OCI-LY7 (cell line): Measurements from ENCODE around the gene CRACDL. TPM values are rescaled to one million over a fixed set of nuclear protein-coding genes. Genes with fewer than 3 reads are reported as not detected.

Experiments
- BruUV-seq: library from RNA; stranded (reverse); fragments of 400-500 nt; replicated peaks from 2 replicates; lab custom pipeline; 2021; lab: Mats Ljungman, UMichigan
- CTCF ChIA-PET: fragments of 300-600 bp; sonication (Branson Sonifier 250); formaldehyde crosslinking; loops from one replicate; lab custom pipeline; 2022; ENCODE audit warnings: antibody characterized with exemption; ENCODE audit not compliant: unreplicated experiment; lab: Charles Lee
- POLR2A ChIA-PET: fragments of 300-600 bp; sonication (Branson Sonifier 250); formaldehyde crosslinking; loops from one replicate; lab custom pipeline; 2022; ENCODE audit warnings: antibody characterized with exemption; lab: Charles Lee
- DNase-seq: peaks from one replicate; pipeline ENCODE4 v3.0.0-alpha.2; 2015; ENCODE audit warnings: low spot score
- H2AFZ ChIP-seq: fragments of 200-600 bp; sonication (generic), shearing (Covaris generic); 2 replicates; pipeline ENCODE4 v1.6.1; 2014; ENCODE audit warnings: mild to moderate bottlenecking, antibody characterized with exemption, low read length, moderate library complexity
- H3K27ac ChIP-seq: fragments of 200-600 bp; sonication (generic); 2 replicates; pipeline ENCODE4 v1.5.1; 2014; ENCODE audit warnings: mixed run types, low read depth, mild to moderate bottlenecking, moderate library complexity, low read length, inconsistent platforms; ENCODE audit not compliant: poor library complexity, severe bottlenecking
- H3K36me3 ChIP-seq: fragments of 200-600 bp; sonication (generic); 2 replicates; pipeline ENCODE4 v1.6.1; 2014; ENCODE audit warnings: mild to moderate bottlenecking, antibody characterized with exemption, low read length, moderate library complexity, mixed read lengths; ENCODE audit not compliant: insufficient read depth
- H3K4me1 ChIP-seq: fragments of 200-600 bp; sonication (generic); 2 replicates; pipeline ENCODE4 v1.5.1; 2014; ENCODE audit warnings: mild to moderate bottlenecking, low read length; ENCODE audit not compliant: insufficient read depth, poor library complexity, severe bottlenecking
- H3K4me2 ChIP-seq: fragments of 200-600 bp; sonication (generic); 2 replicates; pipeline ENCODE4 v1.6.1; 2014; ENCODE audit warnings: mild to moderate bottlenecking, low read length
- H3K4me3 ChIP-seq: fragments of 200-600 bp; sonication (generic); 2 replicates; pipeline ENCODE4 v1.5.1; 2014; ENCODE audit warnings: mild to moderate bottlenecking, low read depth, low read length; ENCODE audit not compliant: poor library complexity, severe bottlenecking
- H3K79me2 ChIP-seq: fragments of 200-600 bp; sonication (generic); 2 replicates; pipeline ENCODE4 v1.6.1; 2016; ENCODE audit warnings: low read depth, mild to moderate bottlenecking, low read length, moderate library complexity, mixed read lengths; ENCODE audit not compliant: insufficient read depth
- H3K9me2 ChIP-seq: fragments of 200-600 bp; sonication (generic); 2 replicates; pipeline ENCODE4 v1.6.1; 2016; ENCODE audit warnings: mild to moderate bottlenecking, low read length, mixed read lengths; ENCODE audit not compliant: insufficient read depth
- H3K9me3 ChIP-seq: fragments of 200-600 bp; sonication (generic); 2 replicates; pipeline ENCODE4 v1.6.1; 2014; ENCODE audit warnings: mild to moderate bottlenecking, mixed run types, low read length, mixed read lengths
- H4K20me1 ChIP-seq: fragments of 200-600 bp; sonication (generic); 2 replicates; pipeline ENCODE4 v1.6.1; 2014; ENCODE audit warnings: mild to moderate bottlenecking, antibody characterized with exemption, low read length, moderate library complexity, mixed read lengths; ENCODE audit not compliant: insufficient read depth
- EZH2phosphoT487 ChIP-seq: fragments of 200-600 bp; sonication (generic); IDR thresholded peaks from 2 replicates; pipeline ENCODE4 v1.6.1; 2018; ENCODE audit warnings: low read depth, borderline replicate concordance, mild to moderate bottlenecking, mixed run types, antibody characterized with exemption, low read length, moderate library complexity, mixed read lengths
- intact Hi-C: fragments of 100-400 bp; cut with micrococcal nuclease; formaldehyde crosslinking; loops from one replicate; pipeline ENCODE4 v1.10.0; 2022; ENCODE audit not compliant: unreplicated experiment
- total RNA-seq, 2 experiments: library from RNA; depleted of rRNA in 1 of 2; stranded (reverse); fragments of >200 nt in 1 of 2; shearing (Covaris generic) in 1 of 2; gene quantifications; 2 replicates each; pipeline ENCODE4 v1.2.3, GENCODE V29; 2014 to 2022
- TF ChIP-seq, protein P1 (sequence below): fragments of 200-600 bp; sonication (generic); conservative IDR thresholded peaks from 2 replicates; pipeline ENCODE4 v1.5.1; 2014; ENCODE audit warnings: mild to moderate bottlenecking, antibody characterized with exemption, low read length, moderate library complexity, mixed read lengths

The CRACDL gene
- total RNA-seq, 2 experiments from 2014 or later = 0.03 to 0.13 TPM

DNA sequence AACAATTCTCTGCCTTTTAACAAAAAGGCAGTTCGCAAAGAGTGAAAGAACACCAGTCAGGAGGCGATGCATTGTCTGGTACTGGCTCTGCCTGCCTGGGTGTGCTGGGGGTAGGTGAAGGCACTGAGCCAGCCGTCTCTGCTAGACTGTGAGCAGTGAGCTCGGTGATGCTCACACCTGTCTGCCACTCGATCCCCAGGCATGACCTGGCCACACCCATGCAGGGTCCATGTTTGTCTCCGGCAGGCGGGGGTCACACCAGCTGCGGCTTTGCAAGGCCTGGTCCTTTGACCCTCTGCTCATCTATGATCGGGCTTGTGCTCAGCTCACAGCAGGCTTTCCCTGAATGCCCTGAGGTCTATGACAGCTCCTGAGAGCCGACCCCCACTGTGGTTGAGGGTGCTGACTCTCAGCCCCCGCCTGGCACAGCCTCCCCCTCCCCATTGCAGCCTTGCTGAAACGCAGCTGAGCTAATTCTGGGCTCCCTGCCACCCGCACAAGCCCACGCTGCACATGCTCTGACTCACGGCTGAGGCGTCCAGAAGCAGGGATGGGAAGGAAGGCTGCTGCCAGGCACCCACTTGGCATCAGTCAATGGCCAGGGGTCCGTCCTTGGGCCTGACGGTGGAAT, 23.7 kb downstream of the CRACDL start:
- BruUV-seq = no TSS peak
- Histone ChIP-seq H3K9me3 (no peaks in the 10 kb centered on the region), H3K9me2 (no peaks in the 10 kb centered on the region), H3K36me3 (no peaks in the 10 kb centered on the region), H3K4me2 (no peak overlapping the region), H4K20me1 (no peaks in the 10 kb centered on the region), H3K4me3 (no peak overlapping the region), H2AFZ (no peak overlapping the region), H3K4me1 (peaks cover 37% of the 10 kb centered on the region), H3K27ac (no peak overlapping the region), H3K79me2 (no peaks in the 10 kb centered on the region)
- intact Hi-C loops = no loop called here
- no peak for DNase-seq
- TF ChIP-seq, protein P1, sequence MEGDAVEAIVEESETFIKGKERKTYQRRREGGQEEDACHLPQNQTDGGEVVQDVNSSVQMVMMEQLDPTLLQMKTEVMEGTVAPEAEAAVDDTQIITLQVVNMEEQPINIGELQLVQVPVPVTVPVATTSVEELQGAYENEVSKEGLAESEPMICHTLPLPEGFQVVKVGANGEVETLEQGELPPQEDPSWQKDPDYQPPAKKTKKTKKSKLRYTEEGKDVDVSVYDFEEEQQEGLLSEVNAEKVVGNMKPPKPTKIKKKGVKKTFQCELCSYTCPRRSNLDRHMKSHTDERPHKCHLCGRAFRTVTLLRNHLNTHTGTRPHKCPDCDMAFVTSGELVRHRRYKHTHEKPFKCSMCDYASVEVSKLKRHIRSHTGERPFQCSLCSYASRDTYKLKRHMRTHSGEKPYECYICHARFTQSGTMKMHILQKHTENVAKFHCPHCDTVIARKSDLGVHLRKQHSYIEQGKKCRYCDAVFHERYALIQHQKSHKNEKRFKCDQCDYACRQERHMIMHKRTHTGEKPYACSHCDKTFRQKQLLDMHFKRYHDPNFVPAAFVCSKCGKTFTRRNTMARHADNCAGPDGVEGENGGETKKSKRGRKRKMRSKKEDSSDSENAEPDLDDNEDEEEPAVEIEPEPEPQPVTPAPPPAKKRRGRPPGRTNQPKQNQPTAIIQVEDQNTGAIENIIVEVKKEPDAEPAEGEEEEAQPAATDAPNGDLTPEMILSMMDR = no peak
- no peak for TF ChIP-seq EZH2phosphoT487
- POLR2A ChIA-PET = no interaction called here
- CTCF ChIA-PET = no interaction called here

DNA sequence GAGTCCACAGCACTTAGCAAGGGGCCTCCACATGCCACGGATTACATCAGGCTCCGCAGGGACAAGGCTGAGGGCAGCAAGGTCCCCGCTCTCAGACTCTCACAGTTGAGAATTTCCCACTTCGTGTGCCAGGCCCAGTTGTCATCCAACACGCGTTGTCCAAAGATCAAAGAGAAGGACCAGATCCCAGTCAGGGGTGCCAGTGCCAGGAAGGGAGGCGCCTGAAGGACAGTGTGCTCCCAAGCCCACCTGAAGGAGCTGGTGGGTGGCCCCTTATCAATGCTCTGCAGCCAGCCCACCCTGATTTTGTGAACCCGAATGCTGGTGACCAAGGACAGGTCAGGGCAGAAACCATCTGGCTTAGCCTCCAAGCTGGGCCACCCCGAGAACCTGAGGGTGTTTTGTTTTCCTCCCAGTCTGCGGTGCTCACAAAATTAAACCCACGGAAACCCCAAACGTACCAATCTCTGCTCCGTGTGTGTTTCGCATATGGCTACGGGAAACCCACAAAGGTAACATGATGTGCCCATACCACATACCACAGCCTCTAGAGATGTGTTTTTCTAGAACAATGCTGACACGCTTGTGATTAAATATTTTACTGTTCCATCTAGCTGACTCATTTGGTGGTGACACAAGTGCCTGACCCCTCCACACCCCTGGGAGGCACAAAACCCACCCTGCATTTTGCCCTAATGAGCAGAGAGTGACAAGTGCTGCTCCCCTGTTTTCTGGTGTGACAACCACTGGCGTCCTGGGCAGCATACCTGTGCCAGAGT, 24.5 kb downstream of the CRACDL start:
- Histone ChIP-seq H3K79me2 (no peaks in the 10 kb centered on the region), H4K20me1 (no peaks in the 10 kb centered on the region), H3K27ac (no peak overlapping the region), H2AFZ (no peak overlapping the region), H3K4me2 (no peak overlapping the region), H3K4me3 (no peak overlapping the region), H3K36me3 (no peaks in the 10 kb centered on the region), H3K9me3 (no peaks in the 10 kb centered on the region), H3K4me1 (peaks cover 39% of the 10 kb centered on the region), H3K9me2 (no peaks in the 10 kb centered on the region)
- no peak for DNase-seq
- TF ChIP-seq, protein P1 = no peak
- TF ChIP-seq EZH2phosphoT487 = no peak
- intact Hi-C loops = no loop called here
- no TSS peak for BruUV-seq
- ChIA-PET CTCF (no interaction called here), POLR2A (no interaction called here)

GRCh38 chr2:98911126-98911375, 25.0 kb downstream of the CRACDL start:
- no peak overlapping the region for H3K27ac ChIP-seq
- CTCF ChIA-PET = no interaction called here
- no TSS peak for BruUV-seq

More at GRCh38 chr2:98911126-98911375, 25.0 kb downstream of the CRACDL start:
- DNase-seq = no peak
- Histone ChIP-seq H4K20me1 (no peaks in the 10 kb centered on the region), H3K9me2 (no peaks in the 10 kb centered on the region), H3K4me3 (no peak overlapping the region), H3K4me1 (peaks cover 39% of the 10 kb centered on the region), H3K9me3 (no peaks in the 10 kb centered on the region), H3K4me2 (no peak overlapping the region), H3K36me3 (no peaks in the 10 kb centered on the region), H2AFZ (no peak overlapping the region; the same call in 1 of the 2 replicates), H3K79me2 (no peaks in the 10 kb centered on the region)
- intact Hi-C loops = no loop called here
- POLR2A ChIA-PET = no interaction called here
- TF ChIP-seq, protein P1 = no peak
- TF ChIP-seq EZH2phosphoT487 = no peak
